HG03025 (cell line): ENCODE measurements around the gene KCNT2.

Experiments
- ATAC-seq: cut with Tn5 transposase; IDR thresholded peaks from one replicate; pipeline ENCODE4 v1.9.1; 2021; ENCODE audit warnings: mild to moderate bottlenecking, moderate library complexity; ENCODE audit not compliant: unreplicated experiment, low FRiP score

KCNT2 gene

GRCh38 chr1:196454792-196455191 lies 153.4 kb downstream of the KCNT2 start:
- ATAC-seq = no peak

DNA sequence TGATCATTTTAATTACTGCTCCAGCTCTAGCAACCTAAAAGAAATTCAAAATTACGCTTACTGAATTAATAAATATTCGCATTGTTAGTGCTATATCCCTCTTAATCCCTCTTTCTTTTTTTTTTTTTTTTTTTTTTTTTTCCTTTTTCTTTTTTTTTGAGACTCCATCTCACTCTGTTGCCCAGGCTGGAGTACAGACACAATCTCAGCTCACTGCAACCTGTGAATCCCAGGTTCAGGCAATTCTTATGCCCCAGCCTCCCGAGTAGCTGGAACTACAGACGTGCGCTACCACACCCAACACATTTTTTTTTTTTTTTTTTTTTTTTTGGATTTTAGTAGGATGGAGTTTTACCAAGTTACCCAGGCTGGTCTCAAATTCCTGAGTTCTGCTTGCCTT lies 157.1 kb downstream of the KCNT2 start:
- ATAC-seq = no peak

DNA sequence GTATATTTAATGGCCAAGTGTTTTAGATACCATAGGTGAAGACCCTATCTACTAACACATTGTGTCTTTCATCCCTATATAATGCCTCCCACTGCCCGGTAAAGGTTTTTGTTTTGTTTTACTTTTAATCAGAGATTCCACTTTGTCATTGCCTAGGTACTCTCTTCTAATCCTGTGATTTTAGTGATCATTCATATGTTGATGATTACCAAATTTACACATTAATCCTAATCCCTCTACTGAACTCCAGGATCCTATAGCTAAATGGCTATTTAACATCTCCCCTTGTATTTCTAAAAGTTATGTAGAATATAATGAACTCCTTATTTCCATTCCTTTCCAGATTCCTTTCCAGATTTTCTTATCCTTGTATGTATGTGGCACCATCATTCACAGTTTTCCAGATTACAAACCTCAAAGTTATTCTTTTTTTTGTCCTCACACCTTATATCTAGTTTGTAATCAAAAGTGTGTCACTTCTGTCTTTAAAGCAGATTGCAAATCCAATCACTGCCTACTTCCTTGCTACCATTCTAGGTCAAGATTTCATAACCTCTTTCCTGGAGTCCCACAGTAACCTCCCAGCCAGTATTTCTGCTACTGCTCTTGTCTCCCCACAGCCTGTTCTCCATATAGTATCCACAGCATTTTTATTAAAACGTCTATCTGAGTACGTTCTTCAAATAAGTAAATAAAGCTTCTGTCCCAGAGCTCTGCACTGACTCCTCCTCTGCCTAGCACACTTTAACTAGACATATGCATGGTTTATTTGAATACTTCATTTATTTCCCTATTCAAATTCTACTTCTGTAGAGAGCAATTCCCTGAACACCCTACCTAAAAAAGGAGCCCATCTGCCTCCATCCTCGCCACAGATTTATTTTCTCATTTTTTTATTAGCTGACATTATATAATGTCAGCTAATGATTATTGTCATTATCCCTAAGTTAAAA lies 157.8 kb downstream of the KCNT2 start:
- ATAC-seq = no peak

- ATAC-seq = no peak
These were observed 158.8 kb downstream of the KCNT2 start for GRCh38 chr1:196449460-196449859.

DNA sequence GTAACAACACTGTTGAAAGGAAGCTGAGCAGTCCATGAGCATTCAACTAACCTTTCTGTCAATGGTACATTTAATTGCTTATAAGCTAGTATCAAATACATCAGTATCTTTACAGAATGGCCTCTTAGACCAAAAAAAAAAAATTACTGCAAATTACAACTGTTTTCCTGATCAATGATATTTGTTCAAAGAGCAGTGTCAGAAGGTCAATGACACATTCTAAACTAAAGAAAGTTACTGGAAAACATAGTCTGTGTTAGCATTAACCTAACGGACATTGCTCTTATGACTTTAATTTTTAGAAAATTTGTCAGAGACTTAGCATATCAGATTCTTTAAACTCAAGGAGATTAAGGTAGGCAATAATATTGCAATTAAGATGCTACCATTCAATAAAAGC lies 162.5 kb downstream of the KCNT2 start:
- ATAC-seq = no peak

GRCh38 chr1:196444634-196445033 lies 163.6 kb downstream of the KCNT2 start:
- ATAC-seq = no peak

- no peak for ATAC-seq
These were observed 165.9 kb downstream of the KCNT2 start for GRCh38 chr1:196442366-196442765.

DNA sequence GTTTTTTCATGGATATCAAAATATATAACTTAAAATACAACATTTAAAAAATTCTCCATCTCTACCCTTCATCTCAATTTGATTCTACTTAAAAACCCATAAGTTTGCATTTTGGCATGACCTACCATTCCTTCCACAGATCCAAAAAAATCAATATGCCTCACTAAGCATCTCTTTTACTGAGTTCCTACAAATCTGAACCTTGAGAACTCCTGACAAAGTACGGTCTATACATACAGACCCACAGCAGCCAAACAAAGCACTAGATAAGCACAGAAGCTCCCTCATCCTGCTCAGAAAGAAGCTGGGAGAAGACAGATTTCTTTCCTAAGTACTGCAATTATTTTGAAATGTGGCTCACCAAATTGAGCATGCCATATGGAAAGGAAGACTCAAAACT lies 167.5 kb downstream of the KCNT2 start:
- ATAC-seq = no peak

DNA sequence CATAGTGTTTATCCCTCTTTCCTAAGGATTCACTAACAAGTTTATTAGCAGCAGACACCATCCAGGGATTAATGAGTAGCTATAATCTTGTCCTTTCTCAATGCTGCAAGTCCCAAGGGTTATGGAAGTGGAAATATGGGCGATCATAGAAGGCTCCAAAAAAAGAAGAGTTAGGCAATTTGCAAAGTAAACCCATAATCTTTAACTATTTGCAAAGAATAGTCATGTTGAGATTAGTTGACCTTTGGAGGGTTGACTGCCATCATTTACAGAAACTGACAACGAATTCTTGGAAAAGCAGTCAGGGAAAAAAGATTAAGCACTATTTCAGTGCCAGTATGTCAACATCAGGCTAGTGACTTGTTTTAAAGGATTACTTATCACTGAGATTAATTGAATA lies 169.9 kb downstream of the KCNT2 start:
- no peak for ATAC-seq

- no peak for ATAC-seq
These were observed 170.6 kb downstream of the KCNT2 start for GRCh38 chr1:196437671-196438070.

GRCh38 chr1:196433000-196433399 lies 175.2 kb downstream of the KCNT2 start:
- ATAC-seq = no peak

- no peak for ATAC-seq
These were observed 180.1 kb downstream of the KCNT2 start for GRCh38 chr1:196427976-196428734.

DNA sequence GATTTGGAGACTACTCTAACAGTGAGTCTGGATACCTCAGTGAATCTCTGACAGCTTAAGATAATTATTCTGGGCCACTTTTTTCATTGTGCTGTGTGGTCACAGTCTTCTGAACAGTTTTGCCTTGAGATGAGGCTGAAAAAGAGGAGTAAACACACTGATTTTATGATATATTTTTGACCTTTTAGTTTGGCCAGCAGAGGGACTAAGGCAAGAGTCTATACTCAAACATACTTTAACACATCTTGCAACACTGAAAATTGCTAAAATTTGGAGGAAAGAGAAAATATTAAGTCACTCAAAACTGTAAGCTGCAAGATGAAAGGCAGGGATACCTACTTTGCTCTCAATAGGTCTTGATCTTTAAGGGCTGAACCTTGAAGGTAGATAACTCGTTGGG lies 182.7 kb downstream of the KCNT2 start:
- ATAC-seq = no peak

GRCh38 chr1:196423612-196424011 lies 184.6 kb downstream of the KCNT2 start:
- no peak for ATAC-seq

DNA sequence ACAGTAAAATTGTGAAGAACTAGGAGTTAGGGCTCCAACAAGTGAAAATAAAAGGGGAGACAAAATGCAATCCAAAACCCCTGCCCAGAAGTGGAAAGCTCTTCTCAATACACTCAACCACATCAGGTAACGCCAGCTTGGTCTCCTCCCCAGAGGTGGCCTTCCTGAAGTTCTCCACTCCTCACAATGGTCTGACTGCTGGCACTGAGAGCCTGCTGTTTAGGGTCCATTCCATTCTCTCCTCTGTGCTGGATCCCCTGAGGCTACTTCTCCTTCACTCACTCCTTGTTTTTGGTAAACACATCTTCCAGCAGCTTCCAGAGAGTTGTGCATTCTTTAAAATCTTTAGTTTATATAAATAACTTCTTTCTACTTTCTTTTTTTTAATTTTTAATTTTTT lies 189.5 kb downstream of the KCNT2 start:
- ATAC-seq = no peak

DNA sequence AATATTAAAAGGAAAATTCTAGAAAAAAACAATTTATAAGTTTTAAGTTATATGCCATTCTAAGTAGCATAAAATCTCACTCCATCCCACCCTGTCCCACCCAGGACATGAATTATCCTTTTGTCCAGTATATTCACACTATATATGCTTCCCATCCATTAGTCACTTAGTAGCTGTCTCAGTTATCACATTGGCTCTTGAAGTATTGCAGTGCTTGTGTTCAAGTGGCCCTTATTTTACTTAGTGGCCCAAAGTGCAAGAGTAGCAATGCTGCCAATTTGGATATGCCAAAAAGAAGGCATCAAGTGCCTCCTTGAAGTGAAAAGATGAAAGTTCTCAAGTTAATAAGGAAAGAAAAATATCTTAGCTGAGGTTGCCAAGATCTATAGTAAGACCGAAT lies 192.3 kb downstream of the KCNT2 start:
- ATAC-seq = no peak

DNA sequence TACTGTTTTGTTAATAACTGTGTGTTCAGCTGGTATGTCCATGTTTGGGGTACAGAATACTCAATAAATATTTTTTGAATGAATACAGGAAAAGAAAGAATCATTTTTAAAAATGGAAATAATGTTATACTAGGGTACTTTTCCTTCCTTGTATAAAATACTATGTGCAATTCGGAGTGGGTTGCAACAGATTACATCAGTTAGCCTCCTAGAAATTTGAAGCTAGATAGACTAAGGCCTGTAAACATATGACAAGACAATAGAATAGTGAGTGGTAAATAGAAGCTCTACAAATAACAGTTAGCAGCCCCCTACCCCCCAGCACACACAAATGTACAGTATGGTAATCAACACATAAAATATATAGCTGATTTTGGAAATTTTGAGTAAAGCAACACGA lies 195.9 kb downstream of the KCNT2 start:
- no peak for ATAC-seq

- no peak for ATAC-seq
These were observed 197.5 kb downstream of the KCNT2 start for GRCh38 chr1:196410768-196411167.

GRCh38 chr1:196409586-196409985 lies 198.7 kb downstream of the KCNT2 start:
- ATAC-seq = no peak

DNA sequence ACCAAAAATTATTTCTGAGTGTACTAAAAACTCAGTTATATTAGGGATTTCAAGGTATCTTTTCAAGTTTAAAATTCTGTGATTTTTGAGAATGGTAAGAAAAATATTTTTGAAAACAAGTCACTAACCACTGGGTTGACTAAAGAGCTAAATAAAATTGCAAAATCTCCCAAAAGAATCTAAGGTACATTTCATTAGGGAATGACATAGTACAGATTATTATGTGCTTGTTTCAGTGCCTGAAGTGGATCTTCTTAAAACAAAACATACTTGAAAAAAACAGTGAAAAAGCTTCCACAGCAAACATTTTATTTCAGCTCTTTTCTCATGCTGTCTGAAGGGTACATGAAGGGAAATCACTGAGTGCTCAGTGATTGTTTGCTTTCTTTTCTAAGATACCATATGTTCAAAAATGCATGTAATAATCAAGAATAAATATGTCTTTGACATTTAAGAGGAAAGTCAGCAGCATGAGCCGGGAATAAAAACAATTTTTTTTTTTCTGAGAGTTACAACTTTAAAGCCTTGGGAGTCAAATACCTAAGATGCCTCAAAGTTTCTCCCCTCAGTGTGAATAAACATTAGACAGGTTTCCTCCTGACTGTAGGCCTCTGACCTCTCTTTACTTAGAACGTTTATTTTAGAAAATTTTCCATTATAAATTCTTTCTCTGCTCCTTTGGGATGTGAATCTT lies 200.7 kb downstream of the KCNT2 start:
- ATAC-seq = no peak

DNA sequence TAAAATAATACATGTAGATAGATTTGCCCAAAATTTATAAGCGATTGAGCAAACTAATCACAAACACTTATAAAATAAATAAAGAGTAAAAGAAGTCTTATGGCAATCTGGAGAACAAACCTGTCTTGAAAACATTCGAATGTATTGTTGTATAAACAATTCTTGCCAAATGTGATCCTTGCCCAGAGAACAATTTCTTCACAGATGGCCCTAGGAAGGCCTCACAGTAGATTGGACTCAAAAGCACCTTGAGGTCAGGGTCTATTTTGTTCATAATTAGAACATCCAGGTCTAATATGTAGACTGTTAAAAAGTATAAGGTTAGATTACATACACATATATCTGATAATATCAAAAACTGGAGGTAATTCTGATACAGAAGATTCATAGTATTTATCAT lies 202.4 kb downstream of the KCNT2 start:
- no peak for ATAC-seq
